ENCODE data around the gene POLRMT.

POLRMT gene

DNA sequence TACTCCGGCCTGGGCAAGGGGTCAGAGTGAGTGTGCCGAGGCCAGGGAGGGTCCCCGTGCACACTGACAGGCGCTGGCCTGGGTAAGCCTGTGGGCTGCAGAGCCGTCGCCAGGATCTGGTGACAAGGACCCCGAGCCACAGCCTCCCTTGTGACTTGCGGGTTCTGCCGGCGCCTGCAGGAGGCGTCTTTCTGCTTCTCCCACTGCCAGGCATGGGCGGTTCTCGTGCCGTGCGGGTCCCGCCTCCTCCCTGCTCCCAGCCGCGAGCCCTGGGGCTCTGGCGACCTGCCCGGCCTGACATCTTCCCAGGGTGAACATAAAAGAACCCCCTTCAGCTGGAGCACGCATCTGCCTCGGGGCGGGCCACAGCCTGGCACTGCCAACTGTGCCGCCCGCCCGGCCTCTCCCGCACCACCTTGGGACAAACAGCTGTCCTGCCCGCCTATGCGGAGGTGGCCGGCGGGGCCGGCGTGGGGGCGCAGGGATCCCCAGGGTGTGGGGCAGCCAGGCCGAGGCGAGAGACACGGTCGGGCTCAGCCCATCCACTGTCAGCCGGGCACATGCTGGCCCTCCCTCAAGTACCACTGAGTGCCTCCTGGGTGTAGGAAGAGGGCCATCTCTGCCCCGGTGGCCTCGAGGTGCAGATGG lies 45.1 kb downstream of the POLRMT start:
- CTCF ChIA-PET = interaction anchor here (0.6 to 1.1 kb wide), 8 partner anchors 10 to 218 kb away, joined by 3 to 10 read pairs (median 3); partner anchors contain the start of gene POLRMT
- POLR2A ChIA-PET = interaction anchor here (0.6 to 1.0 kb wide), 3 partner anchors 11 to 33 kb away, joined by 3 to 7 read pairs (median 6); no protein-coding TSS in a partner anchor
- Histone ChIP-seq H3K4me3 (ENCODE audit: low read depth, low read length) (no peak overlapping the region), H3K9me3 (ENCODE audit: control insufficient read depth, insufficient read depth, low read depth, low read length) (no peaks in the 10 kb centered on the region), H3K36me3 (ENCODE audit: control insufficient read depth in 2 of 2, insufficient read depth in 1 of 2, low read length in 2 of 2) (peaks cover 0 to 4% of the 10 kb centered on the region in 2 experiments; a peak in 1 of 3 replicates), H3K27ac (ENCODE audit: extremely low read depth, low read depth, low read length) (peak overlapping the region; percentile 35; the same call in 1 of the 2 replicates), H3K4me1 (ENCODE audit: control insufficient read depth, insufficient read depth, low read length) (peaks cover 7% of the 10 kb centered on the region; the same call in 1 of the 2 replicates)
- TF ChIP-seq ZNF426 (tag by site-specific recombination; IDR thresholded peaks at IDR 0.05) (no peak), ZNF37A (tag by site-specific recombination; IDR thresholded peaks at IDR 0.05) (no peak), ZNF670 (tag by site-specific recombination; IDR thresholded peaks at IDR 0.05; ENCODE audit: low read depth) (no peak), IKZF3 (tag by site-specific recombination; IDR thresholded peaks at IDR 0.05) (peak; percentile 81), GLI4 (tag by site-specific recombination; IDR thresholded peaks at IDR 0.05) (no peak), ZNF19 (tag by site-specific recombination; IDR thresholded peaks at IDR 0.05; ENCODE audit: low read depth) (no peak), MZF1 (tag by site-specific recombination; IDR thresholded peaks at IDR 0.05; ENCODE audit: borderline replicate concordance) (no peak), SALL2 (tag by site-specific recombination; IDR thresholded peaks at IDR 0.05; ENCODE audit: borderline replicate concordance) (no peak), ZNF302 (tag by site-specific recombination; IDR thresholded peaks at IDR 0.05; ENCODE audit: low read depth) (no peak), ZBTB11 (tag by site-specific recombination; conservative IDR thresholded peaks at IDR 0.05; ENCODE audit: low read depth) (no peak), ZNF658 (tag by site-specific recombination; IDR thresholded peaks at IDR 0.05) (no peak), ZIC2 (tag by site-specific recombination; IDR thresholded peaks at IDR 0.05) (peak; percentile 92), ZNF138 (tag by site-specific recombination; IDR thresholded peaks at IDR 0.05; ENCODE audit: borderline replicate concordance) (no peak), ZNF530 (tag by site-specific recombination; IDR thresholded peaks at IDR 0.05; ENCODE audit: low read depth) (no peak), REPIN1 (tag by site-specific recombination; IDR thresholded peaks at IDR 0.05; ENCODE audit: low read depth) (no peak), ZBTB17 (tag by site-specific recombination; IDR thresholded peaks at IDR 0.05) (no peak), ZSCAN30 (tag by site-specific recombination; IDR thresholded peaks at IDR 0.05) (no peak), ZBTB44 (tag by site-specific recombination; IDR thresholded peaks at IDR 0.05) (no peak), ZNF776 (tag by site-specific recombination; IDR thresholded peaks at IDR 0.05; ENCODE audit: borderline replicate concordance) (no peak), GLIS2 (tag by site-specific recombination; IDR thresholded peaks at IDR 0.05) (peak; percentile 71; the same call in 1 of the 2 replicates), ZNF544 (tag by site-specific recombination; IDR thresholded peaks at IDR 0.05) (no peak), ZEB2 (tag by site-specific recombination; IDR thresholded peaks at IDR 0.05) (peak; percentile 81), ZNF175 (tag by site-specific recombination; IDR thresholded peaks at IDR 0.05) (no peak), ZNF274 (IDR thresholded peaks at IDR 0.05; ENCODE audit: low read length) (no peak), ZNF274 (tag by site-specific recombination; IDR thresholded peaks at IDR 0.05; ENCODE audit: borderline replicate concordance) (no peak), ZBTB49 (tag by site-specific recombination; IDR thresholded peaks at IDR 0.05; ENCODE audit: low read depth) (no peak)
- TF ChIP-seq, protein P1, sequence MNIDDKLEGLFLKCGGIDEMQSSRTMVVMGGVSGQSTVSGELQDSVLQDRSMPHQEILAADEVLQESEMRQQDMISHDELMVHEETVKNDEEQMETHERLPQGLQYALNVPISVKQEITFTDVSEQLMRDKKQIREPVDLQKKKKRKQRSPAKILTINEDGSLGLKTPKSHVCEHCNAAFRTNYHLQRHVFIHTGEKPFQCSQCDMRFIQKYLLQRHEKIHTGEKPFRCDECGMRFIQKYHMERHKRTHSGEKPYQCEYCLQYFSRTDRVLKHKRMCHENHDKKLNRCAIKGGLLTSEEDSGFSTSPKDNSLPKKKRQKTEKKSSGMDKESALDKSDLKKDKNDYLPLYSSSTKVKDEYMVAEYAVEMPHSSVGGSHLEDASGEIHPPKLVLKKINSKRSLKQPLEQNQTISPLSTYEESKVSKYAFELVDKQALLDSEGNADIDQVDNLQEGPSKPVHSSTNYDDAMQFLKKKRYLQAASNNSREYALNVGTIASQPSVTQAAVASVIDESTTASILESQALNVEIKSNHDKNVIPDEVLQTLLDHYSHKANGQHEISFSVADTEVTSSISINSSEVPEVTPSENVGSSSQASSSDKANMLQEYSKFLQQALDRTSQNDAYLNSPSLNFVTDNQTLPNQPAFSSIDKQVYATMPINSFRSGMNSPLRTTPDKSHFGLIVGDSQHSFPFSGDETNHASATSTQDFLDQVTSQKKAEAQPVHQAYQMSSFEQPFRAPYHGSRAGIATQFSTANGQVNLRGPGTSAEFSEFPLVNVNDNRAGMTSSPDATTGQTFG (tag by site-specific recombination; IDR thresholded peaks at IDR 0.05; ENCODE audit: borderline replicate concordance) = no peak
